ENCODE results near the gene PGAM5.

Gene PGAM5

GRCh38 chr12:132710405-132711079 lies at the start of gene PGAM5:
Gene PGAM5, plus strand, starts transcription at chr12:132710842. Its CDS starts 35 bp downstream, at chr12:132710877.
- DNase-seq (ENCODE audit: low read depth), result peak; percentile 91

- no peak for DNase-seq (ENCODE audit: low read depth)
Measured at GRCh38 chr12:132660996-132661395, 49.6 kb upstream of the PGAM5 start.

- no peak for DNase-seq (ENCODE audit: low read depth)
Measured at GRCh38 chr12:132661972-132662371, 48.7 kb upstream of the PGAM5 start.

DNA sequence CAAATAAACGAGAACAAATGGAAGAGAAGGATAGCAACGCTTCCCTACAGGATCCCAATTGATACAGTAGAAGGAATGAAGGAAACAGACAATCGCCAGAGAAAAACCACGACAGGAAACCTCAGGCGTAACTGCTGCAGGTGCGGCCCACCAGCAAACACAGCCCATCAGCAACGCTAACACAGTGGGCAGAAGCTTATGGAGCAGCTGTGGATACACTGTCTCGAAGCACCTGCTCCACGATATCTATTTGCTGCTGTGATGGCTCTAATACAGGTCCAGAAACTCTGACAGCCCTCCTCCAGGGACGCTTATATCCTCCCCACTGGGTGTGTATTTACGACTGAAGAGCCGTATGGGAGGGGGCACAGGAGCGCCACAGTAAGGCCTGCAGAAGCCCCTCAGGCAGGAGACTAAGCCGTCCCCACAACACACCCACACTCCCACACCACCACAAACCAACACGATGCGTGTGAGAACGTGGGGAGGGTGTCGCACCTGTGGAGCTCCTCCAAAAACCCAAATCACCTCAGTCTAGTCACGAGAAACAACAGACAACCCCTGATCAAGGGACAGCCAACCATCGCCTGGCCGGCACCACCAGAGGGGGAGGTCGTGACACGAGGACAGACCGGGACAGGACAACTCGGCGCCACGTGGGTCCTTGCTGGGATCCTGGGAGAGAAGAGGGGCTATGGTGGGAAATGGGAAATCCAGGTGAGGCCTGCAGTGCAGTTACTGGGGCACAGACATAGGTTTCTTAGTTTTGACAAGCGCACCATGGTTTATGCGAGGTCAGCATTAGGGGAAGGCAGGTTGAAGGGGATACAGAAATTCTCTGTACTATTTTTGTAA lies 47.5 kb upstream of the PGAM5 start:
- DNase-seq (ENCODE audit: low read depth), result no peak

GRCh38 chr12:132664206-132665148 lies 46.2 kb upstream of the PGAM5 start:
- no peak for DNase-seq (ENCODE audit: low read depth)

- DNase-seq (ENCODE audit: low read depth), result no peak
Measured at GRCh38 chr12:132665149-132665491, 45.5 kb upstream of the PGAM5 start.

DNA sequence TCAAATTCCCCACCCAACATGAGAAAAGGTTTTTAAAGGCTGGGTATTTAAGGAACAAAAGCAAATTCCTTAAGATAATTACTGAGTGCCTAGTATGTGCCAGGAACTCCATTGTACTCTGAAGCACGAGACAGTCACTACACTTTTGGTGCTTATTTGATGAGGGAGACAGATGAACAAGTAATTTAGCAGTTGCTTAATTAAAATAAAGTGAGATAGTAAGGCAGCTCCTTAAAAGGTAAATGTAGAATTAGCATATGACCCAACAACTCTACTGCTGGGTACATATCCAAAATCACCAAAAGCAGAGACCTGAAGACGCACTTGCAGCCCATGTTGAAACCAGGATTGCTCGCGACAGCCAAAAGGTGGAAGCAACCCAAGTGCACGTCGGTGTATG lies 44.8 kb upstream of the PGAM5 start:
- DNase-seq (ENCODE audit: low read depth), result no peak

DNA sequence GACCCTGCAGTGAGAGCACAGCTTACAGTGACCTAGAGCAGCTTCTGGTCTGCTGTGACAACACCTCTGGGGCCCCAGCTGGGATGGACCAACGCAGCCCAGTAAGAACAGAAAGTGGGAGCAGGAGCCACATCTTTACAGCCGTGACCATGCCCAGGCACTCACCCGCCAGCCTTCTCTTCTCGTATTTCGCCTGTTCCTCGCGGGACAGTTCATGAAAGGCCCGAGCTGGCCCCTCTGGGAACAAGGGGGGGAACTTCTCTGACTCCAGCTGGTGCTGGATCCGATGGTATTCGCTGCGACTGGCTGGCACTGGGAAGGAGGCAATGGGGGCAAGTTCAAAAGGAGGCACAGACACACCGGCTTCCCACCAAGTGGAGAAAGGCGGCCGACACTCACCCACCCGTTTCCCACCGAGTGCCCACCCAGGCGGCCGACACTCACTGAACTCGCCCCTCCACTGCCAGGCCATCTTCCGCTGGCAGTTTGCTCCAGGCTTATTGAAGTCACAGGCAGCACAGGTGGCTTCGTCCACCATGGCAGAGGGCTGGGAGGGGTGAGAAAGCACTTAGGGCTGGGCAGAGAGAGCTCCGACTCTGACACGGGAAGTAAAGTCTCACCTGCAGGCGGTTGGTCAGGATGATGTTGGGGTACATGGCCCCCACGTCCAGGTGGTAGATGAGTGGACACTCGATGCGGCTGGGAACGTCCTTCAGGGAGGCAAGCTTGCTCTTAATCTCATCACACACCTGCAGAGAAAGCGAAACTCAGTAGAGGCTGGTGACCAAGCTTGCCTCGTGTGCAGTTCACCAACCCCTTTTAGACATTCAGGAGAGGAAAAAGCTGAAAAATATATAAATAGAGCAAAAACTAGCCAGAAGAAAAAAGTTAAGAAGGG lies 42.2 kb upstream of the PGAM5 start:
- no peak for DNase-seq (ENCODE audit: low read depth)

DNA sequence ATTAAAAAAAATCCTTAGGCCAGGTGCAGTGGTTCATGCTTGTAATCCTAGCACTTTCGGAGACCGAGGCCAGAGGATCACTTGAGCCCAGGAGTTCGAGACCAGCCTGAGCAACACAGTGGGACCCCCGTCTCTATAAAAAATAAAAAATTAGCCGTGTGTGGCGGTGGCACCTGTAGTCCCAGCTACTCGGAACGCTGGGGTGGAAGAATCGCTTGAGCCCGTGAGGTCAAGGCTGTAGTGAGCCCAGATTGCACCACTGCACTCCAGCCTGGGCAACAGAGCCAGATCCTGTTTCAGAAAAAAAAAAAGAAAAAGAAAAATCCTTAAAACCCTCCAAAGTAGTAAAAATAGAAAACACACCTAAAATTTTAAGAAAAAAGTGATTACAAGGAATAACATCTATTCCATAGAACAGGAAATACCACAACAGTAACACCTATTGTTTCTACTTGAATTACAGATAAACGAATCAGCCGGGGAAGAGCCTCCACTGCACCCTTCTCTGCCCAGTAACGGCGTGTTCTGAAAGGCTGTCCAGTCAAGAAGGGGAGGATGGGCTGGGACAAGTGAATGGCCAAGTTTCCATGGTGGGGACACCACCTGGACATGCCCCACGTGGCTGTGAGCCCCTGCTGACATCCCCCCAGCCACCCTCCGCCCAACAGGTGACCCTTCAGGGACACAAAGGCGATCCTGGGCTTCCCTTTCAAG lies 41.3 kb upstream of the PGAM5 start:
- no peak for DNase-seq (ENCODE audit: low read depth)

GRCh38 chr12:132672116-132672515 lies 38.5 kb upstream of the PGAM5 start:
- DNase-seq (ENCODE audit: low read depth), result no peak

DNA sequence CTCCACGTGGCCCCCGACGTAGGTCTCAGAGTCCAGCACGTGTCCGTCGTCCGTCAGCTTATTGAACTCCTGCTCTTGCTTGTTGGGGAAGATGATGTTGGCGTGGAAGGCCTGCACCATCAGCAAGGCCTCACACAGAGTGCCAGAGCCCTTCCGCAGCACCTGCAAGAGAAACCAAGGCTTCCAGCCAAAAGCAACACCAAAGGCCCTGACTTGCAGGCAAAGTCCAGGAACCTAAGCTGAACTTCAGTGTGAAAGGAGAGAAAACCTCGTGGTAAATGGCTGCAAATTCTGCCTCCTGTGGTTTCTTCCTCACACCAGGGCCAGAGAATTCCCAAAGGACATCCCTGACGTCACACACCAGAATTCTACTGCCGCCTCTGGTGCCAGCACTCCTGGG lies 38.0 kb upstream of the PGAM5 start:
- DNase-seq (ENCODE audit: low read depth), result no peak

DNA sequence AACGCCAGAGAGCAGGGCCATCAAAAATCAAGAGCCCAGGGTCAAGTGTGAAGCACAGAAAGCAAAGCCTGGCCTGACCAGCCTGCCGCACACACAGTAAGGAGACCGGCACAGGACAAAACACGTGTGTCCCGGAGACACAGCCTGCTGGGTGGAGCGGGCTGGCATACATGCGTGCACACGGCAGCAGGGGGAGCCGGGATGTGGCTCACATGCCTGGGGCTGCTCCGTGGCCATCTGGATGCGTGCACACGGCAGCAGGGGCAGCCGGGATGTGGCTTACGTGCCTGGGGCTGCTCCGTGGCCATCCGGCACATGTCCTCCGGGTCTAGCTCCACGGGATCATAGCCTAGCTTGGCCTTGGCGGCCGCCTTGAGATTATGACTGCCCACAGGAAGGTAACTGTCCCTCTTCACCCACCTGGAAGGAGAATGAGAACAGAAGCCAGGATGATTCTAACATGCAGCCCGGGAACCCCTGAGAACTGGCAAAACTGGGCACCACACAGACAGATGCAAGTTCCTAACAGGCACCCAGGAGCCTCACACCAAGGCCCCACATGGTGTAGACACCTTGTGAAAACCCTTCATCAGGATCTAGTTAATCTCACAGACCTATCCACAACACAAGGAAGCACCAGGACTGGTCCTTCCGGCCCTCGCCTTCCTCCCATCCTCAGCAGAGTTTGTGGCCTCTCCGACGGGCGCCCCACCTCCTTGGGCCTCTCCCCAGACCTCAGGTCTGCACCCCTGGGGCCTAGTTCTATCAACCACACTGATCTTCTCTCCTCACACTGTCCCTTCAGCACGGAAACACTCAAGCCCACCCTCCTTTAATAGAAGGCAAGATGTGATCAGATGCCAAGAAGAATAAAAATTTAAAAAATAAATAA lies 37.1 kb upstream of the PGAM5 start:
- DNase-seq (ENCODE audit: low read depth), result no peak

DNA sequence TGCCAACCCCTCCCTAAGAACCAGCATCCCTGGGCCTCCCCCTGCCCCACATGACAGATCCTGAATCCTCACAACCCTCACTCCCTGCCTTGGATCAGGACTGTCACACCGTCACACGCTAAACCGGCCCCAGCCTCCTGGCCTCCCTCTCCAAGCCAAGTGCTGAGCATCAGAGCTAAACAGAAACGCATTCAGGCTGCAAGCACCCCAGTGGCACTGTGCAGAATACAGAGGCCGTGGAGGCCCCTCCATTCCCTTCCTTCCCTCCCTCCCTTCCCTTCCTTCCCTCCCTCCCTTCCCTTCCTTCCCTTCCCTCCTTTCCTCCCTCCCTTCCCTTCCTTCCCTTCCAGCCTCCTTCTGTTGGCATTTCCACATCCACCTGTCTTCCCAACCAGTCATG lies 36.1 kb upstream of the PGAM5 start:
- DNase-seq (ENCODE audit: low read depth), result no peak

- DNase-seq (ENCODE audit: low read depth), result no peak
Measured at GRCh38 chr12:132675757-132676432, 34.7 kb upstream of the PGAM5 start.

GRCh38 chr12:132677492-132677891 lies 33.1 kb upstream of the PGAM5 start:
- DNase-seq (ENCODE audit: low read depth), result no peak

GRCh38 chr12:132685400-132685799 lies 25.2 kb upstream of the PGAM5 start:
- no peak for DNase-seq (ENCODE audit: low read depth)

DNA sequence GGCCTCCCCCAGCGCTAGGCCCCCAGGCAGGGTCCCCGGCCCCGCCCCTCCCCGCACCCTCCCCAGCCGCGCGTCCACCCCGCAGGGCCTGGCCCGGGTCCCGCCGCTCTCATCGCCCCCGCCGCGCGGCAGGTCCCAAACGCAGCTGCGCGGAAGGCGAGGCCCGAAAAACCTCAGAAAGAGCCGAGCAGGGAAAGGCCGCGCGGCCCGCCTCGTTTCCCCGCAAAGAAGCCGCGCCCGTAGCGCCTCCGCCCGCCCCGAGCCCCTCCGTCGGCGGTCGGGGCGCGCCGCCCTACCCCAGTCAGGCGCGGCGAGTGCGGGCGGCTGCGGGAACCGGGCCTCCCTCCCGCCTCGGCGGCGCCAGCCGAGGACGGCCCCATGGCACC lies 23.8 kb upstream of the PGAM5 start:
- DNase-seq (ENCODE audit: low read depth), result no peak

DNA sequence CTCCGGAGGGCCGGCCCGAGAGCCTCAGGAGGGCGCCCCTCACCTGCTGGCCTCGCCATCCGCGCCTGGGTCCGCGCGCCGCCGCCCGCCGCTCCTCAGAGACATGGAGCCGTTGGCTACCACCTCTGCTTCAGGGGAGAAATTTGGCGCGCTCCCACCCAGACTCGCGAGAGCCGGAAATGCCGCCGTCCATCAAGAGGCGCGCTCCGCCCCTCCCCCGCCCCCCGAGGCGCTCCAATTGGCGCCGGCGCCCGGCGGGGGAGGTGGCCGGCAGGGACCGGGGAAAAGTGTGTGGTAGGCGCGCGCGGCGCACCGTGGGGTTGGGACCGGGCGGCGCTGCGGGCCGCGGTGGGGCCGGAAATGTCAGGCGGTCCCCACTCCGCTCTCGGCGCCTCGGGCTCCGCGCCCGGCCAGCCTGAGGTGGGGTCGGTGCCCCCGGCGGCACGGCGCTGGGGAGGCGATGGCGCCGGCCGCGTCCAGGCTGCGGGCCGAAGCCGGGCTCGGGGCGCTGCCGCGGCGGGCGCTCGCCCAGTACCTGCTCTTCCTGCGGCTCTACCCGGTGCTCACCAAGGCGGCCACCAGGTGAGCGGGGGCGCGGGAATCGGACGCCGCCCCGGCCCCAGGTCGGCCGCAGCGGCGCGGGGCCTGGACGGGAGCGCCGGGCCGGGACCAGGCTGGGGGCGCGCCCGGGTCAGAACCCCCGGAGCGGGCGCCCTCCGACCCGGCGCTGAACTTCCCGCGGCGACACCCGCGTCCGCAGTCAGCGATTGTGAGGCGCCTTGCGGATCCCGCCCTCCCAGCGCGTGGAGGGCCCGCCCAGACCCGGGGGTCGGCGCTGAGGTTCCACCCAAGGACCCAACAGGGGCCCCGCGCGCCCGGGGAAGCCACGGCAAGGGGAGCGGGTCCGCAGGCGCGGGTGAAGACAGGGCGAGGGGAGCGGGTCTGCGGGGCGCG lies 23.2 kb upstream of the PGAM5 start, which contains the start of the genes POLE and PXMP2:
Gene POLE, minus strand, starts transcription at position 132 of the 954 bp plus-strand sequence. Its CDS starts 27 bp downstream, at position 105.
Gene PXMP2, plus strand, starts transcription at position 377 of the 954 bp plus-strand sequence. Its CDS starts 84 bp downstream, at position 461.
- peak; percentile 88 for DNase-seq (ENCODE audit: low read depth)
